GM23338 (cell line): ENCODE measurements around the gene CXADR. TPM values are rescaled to one million over a fixed set of nuclear protein-coding genes. Genes with fewer than 3 reads are reported as not detected.

Experiments
- ATAC-seq: fragments of 200-7000 bp; cut with Tn5 transposase; 3 replicates; pipeline ENCODE4 v1.9.1; 2020
- DNase-seq: peaks from one replicate; pipeline ENCODE4 v3.0.0-alpha.2; 2015; ENCODE audit warnings: low spot score
- H2AFZ ChIP-seq: fragments of 200-600 bp; sonication (generic); 2 replicates; pipeline ENCODE4 v1.8.0; 2016; ENCODE audit warnings: antibody characterized with exemption, mild to moderate bottlenecking, moderate library complexity
- H3F3A ChIP-seq: fragments of 200-600 bp; sonication (generic); replicated peaks from 2 replicates; pipeline ENCODE4 v1.8.0; 2017; ENCODE audit warnings: antibody characterized with exemption, mixed run types, low read depth
- H3K27ac ChIP-seq: fragments of 200-600 bp; sonication (generic); 2 replicates; pipeline ENCODE4 v1.6.1; 2016; ENCODE audit warnings: low read depth
- H3K27me3 ChIP-seq: fragments of 200-600 bp; sonication (generic); 2 replicates; pipeline ENCODE4 v1.8.0; 2016; ENCODE audit warnings: mild to moderate bottlenecking, mixed run types, moderate library complexity; ENCODE audit not compliant: insufficient read depth
- H3K36me3 ChIP-seq: fragments of 200-600 bp; sonication (generic); 2 replicates; pipeline ENCODE4 v1.8.0; 2016; ENCODE audit warnings: mild to moderate bottlenecking; ENCODE audit not compliant: insufficient read depth
- H3K4me1 ChIP-seq: fragments of 200-600 bp; sonication (generic); 2 replicates; pipeline ENCODE4 v1.8.0; 2016; ENCODE audit warnings: mild to moderate bottlenecking, moderate library complexity; ENCODE audit not compliant: insufficient read depth
- H3K4me2 ChIP-seq: fragments of 200-600 bp; sonication (generic); 2 replicates; pipeline ENCODE4 v1.7.1; 2017; ENCODE audit warnings: mixed run types
- H3K4me3 ChIP-seq: fragments of 200-600 bp; sonication (generic); 2 replicates; pipeline ENCODE4 v1.6.1; 2016; ENCODE audit warnings: mixed run types
- H3K79me2 ChIP-seq: fragments of 200-600 bp; sonication (generic); replicated peaks from 2 replicates; pipeline ENCODE4 v1.8.0; 2017; ENCODE audit warnings: mild to moderate bottlenecking; ENCODE audit not compliant: insufficient read depth
- H3K9me2 ChIP-seq: fragments of 200-600 bp; sonication (generic); 2 replicates; pipeline ENCODE4 v1.8.0; 2017; ENCODE audit not compliant: insufficient read depth
- H4K20me1 ChIP-seq: fragments of 200-600 bp; sonication (generic); replicated peaks from 2 replicates; pipeline ENCODE4 v1.8.0; 2017; ENCODE audit warnings: mild to moderate bottlenecking; ENCODE audit not compliant: insufficient read depth
- H3K27ac Mint-ChIP-seq: 2 replicates; pipeline ENCODE4 v1.8.0; 2020; ENCODE audit warnings: inconsistent platforms, mild to moderate bottlenecking, moderate library complexity, mixed read lengths
- H3K27me3 Mint-ChIP-seq: 3 replicates; pipeline ENCODE4 v1.8.0; 2022; ENCODE audit warnings: low read depth, mild to moderate bottlenecking, moderate library complexity, mixed read lengths, inconsistent platforms; ENCODE audit not compliant: insufficient read depth, poor library complexity
- H3K36me3 Mint-ChIP-seq: 3 replicates; pipeline ENCODE4 v1.8.0; 2021; ENCODE audit warnings: low read depth, mild to moderate bottlenecking, inconsistent platforms, moderate library complexity, mixed read lengths
- H3K4me1 Mint-ChIP-seq: 3 replicates; pipeline ENCODE4 v1.8.0; 2020; ENCODE audit warnings: mild to moderate bottlenecking, inconsistent platforms, mixed read lengths
- H3K4me3 Mint-ChIP-seq: 3 replicates; pipeline ENCODE4 v1.8.0; 2021; ENCODE audit warnings: moderate library complexity, mild to moderate bottlenecking, inconsistent platforms, mixed read lengths
- H3K9me3 Mint-ChIP-seq: 3 replicates; pipeline ENCODE4 v1.8.0; 2020; ENCODE audit warnings: moderate library complexity, mild to moderate bottlenecking, inconsistent platforms, mixed read lengths
- CREB1 ChIP-seq: fragments of 250-450 bp; sonication (Bioruptor Pico); IDR thresholded peaks from 2 replicates; pipeline ENCODE4 v1.5.0; 2020; ENCODE audit warnings: low read depth, mild to moderate bottlenecking, moderate library complexity
- EZH2 ChIP-seq: fragments of 200-600 bp; sonication (generic); IDR thresholded peaks from one replicate; pipeline ENCODE4 v1.8.0; 2017; ENCODE audit warnings: antibody characterized with exemption, mild to moderate bottlenecking, low read depth; ENCODE audit not compliant: unreplicated experiment
- JUNB ChIP-seq: IDR thresholded peaks from one replicate; pipeline ENCODE4 v1.6.1; 2016; ENCODE audit warnings: antibody characterized with exemption; ENCODE audit not compliant: unreplicated experiment
- NANOG ChIP-seq: IDR thresholded peaks from 2 replicates; pipeline ENCODE4 v1.6.1; 2016; ENCODE audit warnings: antibody characterized with exemption, borderline replicate concordance
- POLR2AphosphoS5 ChIP-seq: IDR thresholded peaks from 2 replicates; pipeline ENCODE4 v1.6.1; 2016; ENCODE audit warnings: antibody characterized with exemption, low read depth
- STAT1 ChIP-seq: IDR thresholded peaks from one replicate; pipeline ENCODE4 v1.6.1; 2016; ENCODE audit warnings: antibody characterized with exemption; ENCODE audit not compliant: unreplicated experiment
- ZNF114 ChIP-seq: fragments of 250-450 bp; sonication (Bioruptor Pico); IDR thresholded peaks from 2 replicates; pipeline ENCODE4 v1.5.0; 2020; ENCODE audit warnings: mild to moderate bottlenecking, moderate library complexity
- polyA plus RNA-seq: library from polyadenylated mRNA; unstranded; fragments of >200 nt; fragmentation: Nextera tagmentation; extraction: Ambion mirVana; gene quantifications from 2 replicates; pipeline ENCODE4 v1.2.1, GENCODE V29; 2016
- total RNA-seq: library from RNA; depleted of rRNA; stranded (reverse); fragments of >200 nt; shearing (Covaris generic); gene quantifications from 2 replicates; pipeline ENCODE4 v1.2.3, GENCODE V29; 2014
- TF ChIP-seq, protein P1 (sequence below), 2 experiments: fragments of 200-600 bp in 1 of 2; sonication (generic) in 1 of 2; conservative IDR thresholded peaks; 2 replicates each; pipeline versions ENCODE4 v1.5.1 to v1.6.1; 2016 to 2017; ENCODE audit warnings: antibody characterized with exemption in 2 of 2, low read depth in 2 of 2, mild to moderate bottlenecking in 2 of 2, moderate library complexity in 1 of 2
- TF ChIP-seq, protein P2 (sequence below): fragments of 250-450 bp; sonication (Bioruptor Pico); IDR thresholded peaks from 2 replicates; pipeline ENCODE4 v1.5.0; 2020; ENCODE audit warnings: mild to moderate bottlenecking, moderate library complexity

Gene CXADR
- total and polyA plus RNA-seq, 2 experiments from 2014 or later = 126 to 207 TPM

DNA sequence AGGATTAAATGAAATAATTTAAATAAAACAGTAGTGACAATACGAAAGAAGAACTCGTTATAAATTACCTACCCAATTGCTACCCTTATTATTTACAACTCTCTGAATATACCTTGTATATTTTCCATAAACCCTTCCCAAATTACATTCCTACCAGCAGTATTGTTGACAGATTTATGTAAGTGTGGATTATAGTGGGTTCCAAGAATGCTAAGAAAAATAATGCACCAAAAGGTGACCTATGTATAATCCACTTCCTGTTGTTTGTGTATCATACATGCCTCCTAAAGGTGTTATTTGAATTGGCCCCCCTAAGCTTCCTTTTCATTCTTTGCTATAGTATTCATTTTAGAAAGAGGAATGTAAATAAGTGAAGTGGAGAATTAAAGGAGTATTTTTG lies 33.2 kb upstream of the CXADR start:
- Histone ChIP-seq H4K20me1 (no peaks in the 10 kb centered on the region), H3K27ac (no peak overlapping the region), H3K36me3 (no peaks in the 10 kb centered on the region), H3K27me3 (no peaks in the 10 kb centered on the region), H3K4me2 (no peak overlapping the region), H3K4me1 (no peaks in the 10 kb centered on the region), H2AFZ (no peak overlapping the region), H3K79me2 (no peaks in the 10 kb centered on the region), H3F3A (no peaks in the 10 kb centered on the region), H3K4me3 (no peak overlapping the region), H3K9me2 (no peaks in the 10 kb centered on the region)
- DNase-seq (no peak), ATAC-seq (no peak)
- no peak overlapping the region for H3K4me3 Mint-ChIP-seq
- TF ChIP-seq, protein P1, sequence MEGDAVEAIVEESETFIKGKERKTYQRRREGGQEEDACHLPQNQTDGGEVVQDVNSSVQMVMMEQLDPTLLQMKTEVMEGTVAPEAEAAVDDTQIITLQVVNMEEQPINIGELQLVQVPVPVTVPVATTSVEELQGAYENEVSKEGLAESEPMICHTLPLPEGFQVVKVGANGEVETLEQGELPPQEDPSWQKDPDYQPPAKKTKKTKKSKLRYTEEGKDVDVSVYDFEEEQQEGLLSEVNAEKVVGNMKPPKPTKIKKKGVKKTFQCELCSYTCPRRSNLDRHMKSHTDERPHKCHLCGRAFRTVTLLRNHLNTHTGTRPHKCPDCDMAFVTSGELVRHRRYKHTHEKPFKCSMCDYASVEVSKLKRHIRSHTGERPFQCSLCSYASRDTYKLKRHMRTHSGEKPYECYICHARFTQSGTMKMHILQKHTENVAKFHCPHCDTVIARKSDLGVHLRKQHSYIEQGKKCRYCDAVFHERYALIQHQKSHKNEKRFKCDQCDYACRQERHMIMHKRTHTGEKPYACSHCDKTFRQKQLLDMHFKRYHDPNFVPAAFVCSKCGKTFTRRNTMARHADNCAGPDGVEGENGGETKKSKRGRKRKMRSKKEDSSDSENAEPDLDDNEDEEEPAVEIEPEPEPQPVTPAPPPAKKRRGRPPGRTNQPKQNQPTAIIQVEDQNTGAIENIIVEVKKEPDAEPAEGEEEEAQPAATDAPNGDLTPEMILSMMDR (conservative IDR thresholded peaks at IDR 0.05; ENCODE audit: low read depth in 2 of 2) = no peak
- TF ChIP-seq NANOG = no peak
- no peak for TF ChIP-seq ZNF114 (CRISPR knock-in tag)
- no peak for TF ChIP-seq STAT1
- no peak for TF ChIP-seq POLR2AphosphoS5
- no peak for TF ChIP-seq EZH2
- TF ChIP-seq, protein P2, sequence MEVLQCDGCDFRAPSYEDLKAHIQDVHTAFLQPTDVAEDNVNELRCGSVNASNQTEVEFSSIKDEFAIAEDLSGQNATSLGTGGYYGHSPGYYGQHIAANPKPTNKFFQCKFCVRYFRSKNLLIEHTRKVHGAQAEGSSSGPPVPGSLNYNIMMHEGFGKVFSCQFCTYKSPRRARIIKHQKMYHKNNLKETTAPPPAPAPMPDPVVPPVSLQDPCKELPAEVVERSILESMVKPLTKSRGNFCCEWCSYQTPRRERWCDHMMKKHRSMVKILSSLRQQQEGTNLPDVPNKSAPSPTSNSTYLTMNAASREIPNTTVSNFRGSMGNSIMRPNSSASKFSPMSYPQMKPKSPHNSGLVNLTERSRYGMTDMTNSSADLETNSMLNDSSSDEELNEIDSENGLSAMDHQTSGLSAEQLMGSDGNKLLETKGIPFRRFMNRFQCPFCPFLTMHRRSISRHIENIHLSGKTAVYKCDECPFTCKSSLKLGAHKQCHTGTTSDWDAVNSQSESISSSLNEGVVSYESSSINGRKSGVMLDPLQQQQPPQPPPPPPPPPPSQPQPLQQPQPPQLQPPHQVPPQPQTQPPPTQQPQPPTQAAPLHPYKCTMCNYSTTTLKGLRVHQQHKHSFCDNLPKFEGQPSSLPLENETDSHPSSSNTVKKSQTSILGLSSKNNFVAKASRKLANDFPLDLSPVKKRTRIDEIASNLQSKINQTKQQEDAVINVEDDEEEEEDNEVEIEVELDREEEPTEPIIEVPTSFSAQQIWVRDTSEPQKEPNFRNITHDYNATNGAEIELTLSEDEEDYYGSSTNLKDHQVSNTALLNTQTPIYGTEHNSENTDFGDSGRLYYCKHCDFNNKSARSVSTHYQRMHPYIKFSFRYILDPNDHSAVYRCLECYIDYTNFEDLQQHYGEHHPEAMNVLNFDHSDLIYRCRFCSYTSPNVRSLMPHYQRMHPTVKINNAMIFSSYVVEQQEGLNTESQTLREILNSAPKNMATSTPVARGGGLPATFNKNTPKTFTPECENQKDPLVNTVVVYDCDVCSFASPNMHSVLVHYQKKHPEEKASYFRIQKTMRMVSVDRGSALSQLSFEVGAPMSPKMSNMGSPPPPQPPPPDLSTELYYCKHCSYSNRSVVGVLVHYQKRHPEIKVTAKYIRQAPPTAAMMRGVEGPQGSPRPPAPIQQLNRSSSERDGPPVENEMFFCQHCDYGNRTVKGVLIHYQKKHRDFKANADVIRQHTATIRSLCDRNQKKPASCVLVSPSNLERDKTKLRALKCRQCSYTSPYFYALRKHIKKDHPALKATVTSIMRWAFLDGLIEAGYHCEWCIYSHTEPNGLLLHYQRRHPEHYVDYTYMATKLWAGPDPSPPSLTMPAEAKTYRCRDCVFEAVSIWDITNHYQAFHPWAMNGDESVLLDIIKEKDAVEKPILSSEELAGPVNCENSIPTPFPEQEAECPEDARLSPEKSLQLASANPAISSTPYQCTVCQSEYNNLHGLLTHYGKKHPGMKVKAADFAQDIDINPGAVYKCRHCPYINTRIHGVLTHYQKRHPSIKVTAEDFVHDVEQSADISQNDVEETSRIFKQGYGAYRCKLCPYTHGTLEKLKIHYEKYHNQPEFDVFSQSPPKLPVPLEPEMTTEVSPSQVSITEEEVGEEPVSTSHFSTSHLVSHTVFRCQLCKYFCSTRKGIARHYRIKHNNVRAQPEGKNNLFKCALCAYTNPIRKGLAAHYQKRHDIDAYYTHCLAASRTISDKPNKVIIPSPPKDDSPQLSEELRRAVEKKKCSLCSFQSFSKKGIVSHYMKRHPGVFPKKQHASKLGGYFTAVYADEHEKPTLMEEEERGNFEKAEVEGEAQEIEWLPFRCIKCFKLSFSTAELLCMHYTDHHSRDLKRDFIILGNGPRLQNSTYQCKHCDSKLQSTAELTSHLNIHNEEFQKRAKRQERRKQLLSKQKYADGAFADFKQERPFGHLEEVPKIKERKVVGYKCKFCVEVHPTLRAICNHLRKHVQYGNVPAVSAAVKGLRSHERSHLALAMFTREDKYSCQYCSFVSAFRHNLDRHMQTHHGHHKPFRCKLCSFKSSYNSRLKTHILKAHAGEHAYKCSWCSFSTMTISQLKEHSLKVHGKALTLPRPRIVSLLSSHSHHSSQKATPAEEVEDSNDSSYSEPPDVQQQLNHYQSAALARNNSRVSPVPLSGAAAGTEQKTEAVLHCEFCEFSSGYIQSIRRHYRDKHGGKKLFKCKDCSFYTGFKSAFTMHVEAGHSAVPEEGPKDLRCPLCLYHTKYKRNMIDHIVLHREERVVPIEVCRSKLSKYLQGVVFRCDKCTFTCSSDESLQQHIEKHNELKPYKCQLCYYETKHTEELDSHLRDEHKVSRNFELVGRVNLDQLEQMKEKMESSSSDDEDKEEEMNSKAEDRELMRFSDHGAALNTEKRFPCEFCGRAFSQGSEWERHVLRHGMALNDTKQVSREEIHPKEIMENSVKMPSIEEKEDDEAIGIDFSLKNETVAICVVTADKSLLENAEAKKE (CRISPR knock-in tag) = no peak
- no peak for TF ChIP-seq CREB1 (CRISPR knock-in tag)
- TF ChIP-seq JUNB = no peak
- no peaks in the 10 kb centered on the region; the same call in 2 of the 3 replicates for H3K4me1 Mint-ChIP-seq
- H3K27me3 Mint-ChIP-seq = peaks cover 6% of the 10 kb centered on the region
- no peaks in the 10 kb centered on the region for H3K36me3 Mint-ChIP-seq
- no peaks in the 10 kb centered on the region; the same call in 2 of the 3 replicates for H3K9me3 Mint-ChIP-seq
- no peak overlapping the region for H3K27ac Mint-ChIP-seq
